Measurements from ENCODE around the gene ATOH8.

ATOH8 gene

GRCh38 chr2:85718009-85718391, 35.8 kb upstream of the ATOH8 start:
- DNase-seq (ENCODE audit: low read depth in 4 of 4, low spot score in 1 of 4): no peak

GRCh38 chr2:85718885-85719492, 34.8 kb upstream of the ATOH8 start:
- DNase-seq (ENCODE audit: low read depth in 4 of 4, low spot score in 1 of 4): no peak

- DNase-seq (ENCODE audit: low read depth in 4 of 4, low spot score in 1 of 4): no peak
Observed at GRCh38 chr2:85719609-85720240, 34.1 kb upstream of the ATOH8 start.

GRCh38 chr2:85720533-85720932, 33.3 kb upstream of the ATOH8 start:
- DNase-seq (ENCODE audit: low read depth in 4 of 4, low spot score in 1 of 4): no peak

- DNase-seq (ENCODE audit: low read depth in 4 of 4, low spot score in 1 of 4): no peak
Observed at GRCh38 chr2:85721641-85722040, 32.1 kb upstream of the ATOH8 start.

GRCh38 chr2:85722519-85722918, 31.3 kb upstream of the ATOH8 start:
- DNase-seq (ENCODE audit: low read depth in 4 of 4, low spot score in 1 of 4): no peak

- no peak for DNase-seq (ENCODE audit: low read depth in 4 of 4, low spot score in 1 of 4)
Observed at GRCh38 chr2:85723707-85724360, 30.0 kb upstream of the ATOH8 start.

- no peak for DNase-seq (ENCODE audit: low read depth in 4 of 4, low spot score in 1 of 4)
Observed at GRCh38 chr2:85724731-85725181, 29.0 kb upstream of the ATOH8 start.

GRCh38 chr2:85725451-85725850, 28.3 kb upstream of the ATOH8 start:
- DNase-seq (ENCODE audit: low read depth in 4 of 4, low spot score in 1 of 4): no peak

- no peak for DNase-seq (ENCODE audit: low read depth in 4 of 4, low spot score in 1 of 4)
Observed at GRCh38 chr2:85727798-85728197, 26.0 kb upstream of the ATOH8 start.

- DNase-seq (ENCODE audit: low read depth in 4 of 4, low spot score in 1 of 4): no peak
Observed at GRCh38 chr2:85728342-85728741, 25.4 kb upstream of the ATOH8 start.

GRCh38 chr2:85728883-85729824, 24.6 kb upstream of the ATOH8 start:
- peak; percentile 42 to 71 (median 62) for DNase-seq (ENCODE audit: low read depth in 4 of 4, low spot score in 1 of 4)

- no peak for DNase-seq (ENCODE audit: low read depth in 4 of 4, low spot score in 1 of 4)
Observed at GRCh38 chr2:85729825-85730510, 23.8 kb upstream of the ATOH8 start.

GRCh38 chr2:85730686-85731230, 23.0 kb upstream of the ATOH8 start:
- DNase-seq (ENCODE audit: low read depth in 4 of 4, low spot score in 1 of 4): no peak

GRCh38 chr2:85731606-85732005, 22.2 kb upstream of the ATOH8 start:
- no peak for DNase-seq (ENCODE audit: low read depth in 4 of 4, low spot score in 1 of 4)

GRCh38 chr2:85732467-85733120, 21.2 kb upstream of the ATOH8 start:
- DNase-seq (ENCODE audit: low read depth in 4 of 4, low spot score in 1 of 4): no peak

- DNase-seq (ENCODE audit: low read depth in 4 of 4, low spot score in 1 of 4): no peak
Observed at GRCh38 chr2:85733121-85733960, 20.4 kb upstream of the ATOH8 start.

GRCh38 chr2:85734015-85734414, 19.8 kb upstream of the ATOH8 start:
- no peak for DNase-seq (ENCODE audit: low read depth in 4 of 4, low spot score in 1 of 4)

GRCh38 chr2:85734942-85735608, 18.7 kb upstream of the ATOH8 start:
- DNase-seq (ENCODE audit: low read depth in 4 of 4, low spot score in 1 of 4): no peak
